GM18520 (cell line): ENCODE measurements around the gene MICU1.
"Not testable (repeated sequence)": the region's sequence is repeated elsewhere in the genome, so short reads cannot be mapped to it uniquely, and the experiment has no call there.

Experiments
- ATAC-seq: cut with Tn5 transposase; IDR thresholded peaks from one replicate; pipeline ENCODE4 v1.9.1; 2021; ENCODE audit not compliant: unreplicated experiment

MICU1 gene

DNA sequence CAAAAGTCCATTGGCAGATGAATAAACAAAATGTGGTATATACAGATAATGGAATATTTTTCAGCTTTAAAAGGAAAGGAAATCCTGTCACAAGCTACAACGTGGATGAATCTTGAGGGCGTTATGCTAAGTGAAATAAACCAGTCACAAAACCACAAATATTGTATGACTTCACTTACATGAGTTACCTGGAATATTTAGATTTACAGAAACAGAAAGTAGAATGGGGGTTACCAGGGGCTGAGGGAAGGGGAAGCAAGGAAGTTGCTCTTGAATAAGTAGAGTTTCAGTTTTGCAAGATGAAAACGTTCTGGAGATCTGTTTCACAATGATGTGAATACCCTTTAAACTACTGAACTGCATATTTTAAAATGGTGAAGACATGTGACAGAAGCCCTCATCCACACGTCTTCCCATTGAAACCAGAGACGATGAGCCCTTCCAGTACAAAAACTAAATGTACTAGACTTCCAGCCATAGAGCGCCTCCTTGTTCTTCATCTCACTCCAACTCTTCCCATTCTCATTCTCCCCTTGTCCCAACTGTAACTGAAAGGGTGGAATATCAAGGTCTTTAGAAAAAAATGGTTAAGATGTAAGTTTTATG lies 62.4 kb downstream of the MICU1 start:
- no peak for ATAC-seq

DNA sequence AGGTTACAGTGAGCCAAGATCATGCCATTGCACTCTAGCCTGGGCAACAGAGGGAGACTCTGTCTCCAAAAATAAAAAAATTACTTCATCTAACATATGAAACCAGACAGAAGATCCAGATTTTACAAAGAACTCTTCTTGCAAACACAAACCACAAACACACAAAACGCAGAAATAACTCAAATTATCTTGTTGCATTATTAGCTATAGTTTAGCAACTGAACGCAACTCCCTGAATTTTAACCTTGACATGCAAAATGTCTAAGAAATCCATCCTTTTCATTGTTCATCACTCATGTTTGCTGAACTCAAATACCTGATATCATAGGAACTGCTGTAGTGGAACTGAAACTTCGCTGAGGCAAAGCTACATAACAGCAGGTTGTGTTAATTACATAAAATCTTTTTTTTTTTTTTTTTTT lies 64.1 kb downstream of the MICU1 start:
- ATAC-seq, result no peak

DNA sequence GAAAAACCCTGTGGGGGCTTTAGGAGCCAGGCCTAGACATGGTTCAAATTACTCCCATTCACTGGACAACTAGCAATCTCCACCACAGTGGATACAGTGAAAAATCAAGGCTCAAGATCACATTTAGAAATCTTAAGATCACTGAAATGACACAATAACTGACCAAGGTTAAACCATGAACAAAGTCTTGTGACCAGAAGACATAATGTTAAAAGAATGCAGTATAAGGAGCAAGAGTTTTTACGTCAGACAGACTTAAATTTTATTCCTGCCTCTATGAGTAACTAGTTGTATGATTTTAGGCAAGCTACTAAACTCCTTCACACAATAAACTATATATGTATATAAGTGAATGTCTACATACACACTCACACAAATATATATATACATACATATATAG lies 68.5 kb downstream of the MICU1 start:
- no peak for ATAC-seq

DNA sequence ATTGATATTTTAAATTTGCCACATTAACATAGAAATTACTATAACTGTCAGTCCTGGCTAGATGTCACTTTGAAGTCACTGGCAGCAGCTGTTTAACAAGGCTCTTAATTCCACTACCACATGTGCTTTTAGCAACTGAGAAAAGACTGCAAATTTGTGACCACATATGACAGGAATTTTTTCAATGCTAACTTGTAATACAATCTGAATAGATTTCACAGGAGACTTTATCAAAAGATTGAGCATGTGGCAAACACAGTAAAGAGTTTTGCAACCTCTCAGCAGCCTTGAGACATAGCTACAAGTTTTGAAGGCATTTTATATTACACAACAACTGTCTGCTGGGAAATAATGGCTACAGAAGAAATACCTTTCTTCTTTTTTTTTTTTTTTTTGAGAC lies 73.0 kb downstream of the MICU1 start:
- no peak for ATAC-seq

DNA sequence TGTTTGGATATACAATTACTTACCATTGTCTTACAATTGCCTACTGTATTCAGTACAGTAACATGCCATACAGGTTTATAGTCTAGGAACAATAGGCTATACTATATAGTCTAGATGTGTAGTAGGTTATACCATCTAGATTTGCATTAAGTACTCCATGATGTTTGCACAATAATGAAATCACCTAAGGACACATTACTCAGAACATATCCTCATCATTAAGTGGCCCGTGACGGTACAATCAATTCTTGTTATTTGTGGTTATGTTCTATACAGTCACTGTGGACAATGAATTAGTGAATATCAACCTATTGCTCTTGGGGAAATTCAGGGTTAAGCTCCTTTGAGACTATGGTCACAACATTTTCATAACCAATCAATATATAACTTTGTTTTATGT lies 75.6 kb downstream of the MICU1 start:
- no peak for ATAC-seq

DNA sequence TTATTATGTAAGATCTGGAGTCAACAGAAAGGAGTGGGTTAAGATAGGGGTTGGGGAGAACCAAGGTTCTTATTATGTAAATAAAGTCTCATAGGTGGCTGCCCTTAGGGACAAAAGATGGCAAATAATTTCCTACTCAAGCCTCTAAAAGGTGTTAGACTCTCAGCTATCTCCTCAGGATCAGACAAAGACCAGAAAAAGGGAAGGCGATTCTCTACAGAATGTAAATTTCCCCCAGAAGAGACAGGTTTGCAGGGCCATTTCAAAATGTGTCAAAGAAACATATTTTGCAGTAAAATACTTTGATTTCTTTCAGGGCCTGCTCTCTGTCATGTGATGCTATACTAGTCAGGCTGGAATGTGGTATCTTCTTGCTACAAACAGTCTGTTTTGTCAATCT lies 80.3 kb downstream of the MICU1 start:
- ATAC-seq, result no peak

DNA sequence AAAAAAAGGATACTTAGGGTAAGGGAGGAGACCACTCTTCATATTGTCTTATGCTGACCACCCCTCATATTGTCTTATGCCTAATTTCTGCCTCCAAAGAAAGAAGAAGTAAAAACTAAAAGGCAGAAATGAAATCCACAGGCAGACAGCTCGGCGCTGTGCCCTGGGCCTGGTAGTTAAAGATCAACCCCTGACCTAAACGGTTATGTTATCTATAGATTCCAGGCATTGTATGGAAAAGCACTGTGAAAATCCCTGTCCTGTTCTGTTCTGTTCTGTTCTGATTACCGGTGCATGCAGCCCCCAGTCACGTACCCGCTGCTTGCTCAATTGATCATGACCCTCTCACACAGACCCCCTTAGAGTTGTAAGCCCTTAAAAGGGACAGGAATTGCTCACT lies 82.0 kb downstream of the MICU1 start:
- not testable (repeated sequence) for ATAC-seq

DNA sequence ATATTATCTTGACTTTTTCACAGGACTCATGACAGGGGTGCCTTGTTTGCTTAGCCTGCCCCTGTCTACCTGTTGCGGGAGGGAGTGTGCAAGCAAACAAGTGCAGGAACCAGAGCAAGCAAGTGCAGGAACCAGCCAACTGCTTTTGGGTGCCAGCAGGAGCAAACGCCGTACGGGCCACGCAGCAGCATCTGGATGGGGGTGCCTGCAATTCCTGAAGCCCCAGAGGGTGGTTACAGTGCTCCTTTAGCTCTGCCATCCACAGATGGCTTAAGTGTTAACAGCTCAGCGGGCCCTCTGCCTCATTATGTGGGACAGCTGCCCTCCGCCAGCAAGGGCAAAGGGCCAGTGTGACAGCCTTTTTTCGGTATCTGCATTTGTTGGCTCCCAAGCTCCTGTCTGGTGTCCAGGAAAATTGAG lies 83.5 kb downstream of the MICU1 start:
- no peak for ATAC-seq

DNA sequence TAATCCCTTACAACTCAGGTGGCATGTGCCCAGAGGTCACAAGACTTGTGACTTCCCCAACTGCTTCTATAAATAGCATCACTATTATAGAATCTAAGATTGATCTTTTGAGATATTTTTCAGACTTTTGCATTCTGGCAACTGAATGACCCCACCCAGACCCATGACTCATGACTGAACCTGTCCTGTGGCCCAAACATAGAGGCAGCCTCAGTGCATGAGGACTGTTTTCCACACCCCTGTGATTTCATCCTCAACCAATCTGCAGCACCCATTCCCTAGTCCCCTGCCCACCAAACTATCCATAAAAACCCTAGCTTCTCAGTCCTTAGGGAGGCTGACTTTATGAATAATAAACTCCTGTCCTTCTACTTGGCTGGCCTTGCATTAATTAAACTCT lies 84.5 kb downstream of the MICU1 start:
- no peak for ATAC-seq

DNA sequence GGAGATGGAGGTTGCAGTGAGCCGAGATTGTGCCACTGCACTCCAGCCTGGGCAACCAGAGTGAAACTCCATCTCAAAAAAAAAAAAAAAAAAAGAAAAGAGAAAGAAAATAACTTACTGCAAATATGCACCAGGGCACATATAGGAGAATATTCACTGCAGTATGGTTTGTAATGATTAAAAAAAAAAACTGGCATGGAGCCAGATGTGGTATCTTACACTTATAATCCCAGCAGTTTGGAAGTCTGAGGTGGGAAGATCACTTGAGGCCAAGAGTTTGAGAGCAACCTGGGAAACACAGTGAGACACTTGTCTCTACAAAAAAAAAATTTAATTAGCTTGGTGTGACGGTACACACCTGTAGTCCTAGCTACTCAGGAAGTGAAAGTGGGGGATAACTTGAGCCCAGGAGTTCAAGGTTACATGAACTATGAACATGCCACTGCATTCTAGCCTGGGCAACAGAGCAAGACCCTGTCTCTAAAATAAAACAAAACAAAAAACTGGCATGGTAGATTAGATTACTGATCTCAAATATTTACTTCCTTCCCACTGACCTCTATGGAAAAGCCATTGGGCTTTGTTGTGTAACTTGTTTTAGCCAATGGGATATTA lies 85.6 kb downstream of the MICU1 start:
- ATAC-seq, result no peak

DNA sequence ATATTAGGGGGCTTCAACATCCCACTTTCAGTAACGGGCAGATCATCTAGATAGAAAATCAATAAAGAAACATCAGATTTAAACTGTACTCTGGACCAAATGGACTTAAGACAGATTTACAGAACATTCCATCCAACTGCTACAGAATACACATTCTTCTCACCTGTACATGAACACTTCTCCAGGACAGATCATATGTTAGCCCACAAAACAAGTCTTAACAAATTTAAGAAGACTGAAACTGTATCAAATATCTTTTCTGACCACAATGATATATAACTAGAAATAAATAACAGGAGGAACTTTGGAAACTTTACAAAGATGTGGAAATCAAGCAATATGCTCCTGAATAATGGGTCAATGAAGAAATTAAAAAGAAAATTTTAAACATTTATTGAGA lies 86.7 kb downstream of the MICU1 start:
- ATAC-seq, result no peak

DNA sequence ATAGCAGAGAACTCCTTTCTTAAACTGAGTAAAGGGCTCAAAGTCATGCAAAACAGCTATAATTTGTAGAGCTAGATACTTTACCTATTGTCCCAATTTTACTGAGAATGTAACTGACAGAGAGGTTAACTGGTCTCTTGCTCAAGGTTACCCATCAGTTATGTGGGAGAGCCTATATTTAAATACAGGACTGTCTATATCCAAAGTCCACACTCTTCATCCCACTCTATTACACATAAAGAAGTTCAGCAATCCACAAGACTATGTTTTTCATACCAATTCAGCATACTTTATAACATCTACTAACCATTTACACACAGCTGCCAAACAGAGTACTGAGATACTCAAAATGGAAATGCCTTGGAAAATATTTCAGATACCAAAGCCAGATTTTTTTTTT lies 100.2 kb downstream of the MICU1 start:
- no peak for ATAC-seq

DNA sequence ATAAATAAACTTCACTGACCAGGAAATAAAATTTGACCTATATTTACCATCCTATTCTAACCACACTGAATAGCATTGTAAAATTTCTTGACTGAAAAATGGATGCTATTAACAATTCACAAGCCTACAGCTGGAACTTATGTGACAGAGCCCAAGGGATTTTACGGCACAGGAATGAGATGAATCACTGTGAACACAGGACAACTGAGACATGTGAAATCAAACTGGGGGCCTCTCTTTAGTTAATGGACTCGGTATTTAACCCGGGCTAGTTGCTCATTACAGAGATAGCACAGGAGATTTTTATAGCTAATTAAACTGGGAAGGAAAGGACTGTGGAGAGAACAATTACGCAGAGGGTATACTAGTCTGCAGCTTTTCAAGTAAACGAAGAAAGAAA lies 100.6 kb downstream of the MICU1 start:
- ATAC-seq, result no peak

DNA sequence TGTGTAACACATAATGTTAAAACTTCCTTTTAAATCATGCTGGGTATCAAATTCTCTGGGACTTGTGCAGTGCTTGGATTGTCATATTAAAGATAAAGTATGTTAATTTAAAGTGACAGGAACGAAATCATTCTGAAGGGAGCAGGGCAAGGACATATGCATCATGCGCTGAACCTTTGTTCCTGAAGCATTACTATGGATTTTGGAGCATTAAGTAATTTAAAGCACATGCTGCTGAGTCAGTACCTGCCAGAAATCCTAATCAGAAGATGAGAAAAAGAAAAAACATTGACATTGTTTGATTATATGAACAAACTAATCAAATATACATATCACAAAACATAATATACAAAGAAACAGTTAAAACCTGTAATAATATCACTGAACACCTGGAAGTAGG lies 101.4 kb downstream of the MICU1 start:
- ATAC-seq, result no peak

DNA sequence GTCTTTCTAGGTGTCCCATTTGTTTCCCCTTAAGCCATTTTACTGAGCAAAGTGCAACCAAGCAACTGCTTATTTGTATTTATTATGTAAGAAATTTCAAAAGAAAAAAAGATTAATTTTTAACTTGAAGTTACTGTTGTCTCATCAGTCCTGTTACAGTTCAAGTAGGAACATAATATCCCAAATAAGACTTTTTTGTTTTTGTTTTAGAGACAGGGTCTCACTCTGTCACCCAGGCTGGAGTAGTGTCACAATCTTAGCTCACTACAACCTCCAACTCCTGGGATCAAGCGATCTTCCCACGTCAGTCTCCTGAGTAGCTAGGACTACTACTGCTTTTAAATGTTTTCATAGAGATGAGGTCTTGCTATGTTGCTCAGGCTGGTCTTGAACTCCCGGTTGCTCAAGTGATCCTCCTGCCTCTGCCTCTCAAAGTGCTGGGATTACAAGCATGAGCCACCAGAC lies 101.9 kb downstream of the MICU1 start:
- ATAC-seq, result no peak

DNA sequence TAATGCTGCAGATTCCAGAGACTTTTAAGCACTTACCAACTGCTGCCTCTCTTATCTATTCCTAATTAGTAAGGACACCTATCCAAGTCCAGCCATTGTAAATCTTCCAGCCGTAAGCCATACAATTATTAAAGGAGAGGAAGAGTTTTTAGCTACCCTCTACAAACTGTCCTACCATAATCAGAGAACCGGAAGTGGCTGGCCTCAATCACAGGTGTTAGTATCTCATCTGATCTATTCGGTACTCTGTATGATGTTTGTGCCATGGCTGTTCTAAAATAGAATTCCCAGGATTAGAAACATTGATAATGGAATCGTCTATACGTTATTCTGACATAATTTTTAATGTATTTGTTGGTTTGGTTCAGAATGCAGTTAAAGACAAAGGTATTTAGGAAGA lies 102.8 kb downstream of the MICU1 start:
- no peak for ATAC-seq

DNA sequence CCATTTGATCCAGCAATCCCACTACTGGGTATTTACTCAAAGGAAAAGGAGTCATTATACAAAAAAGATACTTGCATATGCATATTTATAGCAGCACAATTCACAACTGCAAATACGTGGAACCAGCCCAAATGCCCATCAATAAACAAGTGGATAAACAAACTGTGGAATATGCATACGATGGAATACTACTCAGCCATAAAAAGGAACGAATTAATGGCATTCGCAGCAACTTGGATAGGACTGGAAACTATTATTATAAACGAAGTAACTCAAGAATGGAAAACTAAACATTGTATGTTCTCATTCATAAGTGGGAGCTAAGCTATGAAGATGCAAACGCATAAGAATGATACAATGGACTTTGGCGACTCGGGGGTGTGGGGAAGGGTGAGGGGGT lies 108.6 kb downstream of the MICU1 start:
- no peak for ATAC-seq

DNA sequence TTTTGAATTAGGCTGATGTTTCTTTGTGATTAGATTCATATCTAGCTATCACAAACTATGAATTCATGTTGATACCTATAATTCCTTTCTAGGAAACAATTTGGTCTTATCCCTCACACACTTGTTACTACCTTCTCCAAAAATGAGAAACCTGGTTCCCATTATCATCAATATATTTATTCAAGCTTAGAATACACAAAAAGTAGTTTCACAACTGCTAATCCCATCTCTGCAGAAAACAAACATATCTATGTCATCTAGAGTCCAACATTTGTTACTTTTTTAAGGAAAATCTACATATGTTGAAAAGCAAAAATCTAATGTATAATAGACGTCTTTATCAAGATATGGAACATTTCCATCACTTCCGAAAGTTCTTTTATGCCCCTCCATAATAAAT lies 110.4 kb downstream of the MICU1 start:
- no peak for ATAC-seq

DNA sequence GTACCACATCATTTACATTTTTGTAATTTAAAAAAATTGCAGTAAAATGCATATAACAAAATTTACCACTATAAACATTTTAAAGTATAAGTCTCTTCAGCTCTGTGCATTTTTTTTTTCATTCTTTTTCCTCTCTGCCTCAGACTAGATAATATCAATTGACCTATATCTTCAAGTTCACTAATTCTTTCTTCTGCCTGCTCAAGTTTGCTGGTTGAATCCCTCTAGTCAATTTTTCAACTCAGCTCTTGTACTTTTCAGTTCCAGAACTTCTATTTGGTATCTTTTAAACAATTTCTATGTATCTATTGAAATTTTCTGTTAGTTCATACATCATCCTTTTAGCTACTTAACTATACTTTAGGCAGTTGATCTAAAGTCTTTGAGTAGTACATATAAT lies 112.0 kb downstream of the MICU1 start:
- no peak for ATAC-seq

DNA sequence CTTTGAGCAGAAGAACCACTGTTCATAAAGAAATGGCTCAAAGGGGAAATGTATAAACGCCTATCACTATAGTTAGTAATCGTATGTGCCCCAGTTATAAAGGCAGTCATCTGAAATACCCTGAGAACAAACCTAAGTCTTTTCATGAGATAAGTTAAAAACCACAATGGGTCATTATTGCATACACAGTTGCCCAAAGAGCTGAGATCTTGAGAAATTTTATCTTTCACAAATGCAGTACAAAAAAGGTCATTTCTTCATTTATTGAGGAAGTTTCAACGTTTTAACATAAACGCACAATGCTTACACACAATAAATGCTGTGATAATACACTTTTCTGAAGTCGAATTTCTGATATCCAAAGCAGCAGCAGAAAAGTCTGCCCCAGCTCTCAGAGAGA lies 114.4 kb downstream of the MICU1 start:
- ATAC-seq, result no peak

DNA sequence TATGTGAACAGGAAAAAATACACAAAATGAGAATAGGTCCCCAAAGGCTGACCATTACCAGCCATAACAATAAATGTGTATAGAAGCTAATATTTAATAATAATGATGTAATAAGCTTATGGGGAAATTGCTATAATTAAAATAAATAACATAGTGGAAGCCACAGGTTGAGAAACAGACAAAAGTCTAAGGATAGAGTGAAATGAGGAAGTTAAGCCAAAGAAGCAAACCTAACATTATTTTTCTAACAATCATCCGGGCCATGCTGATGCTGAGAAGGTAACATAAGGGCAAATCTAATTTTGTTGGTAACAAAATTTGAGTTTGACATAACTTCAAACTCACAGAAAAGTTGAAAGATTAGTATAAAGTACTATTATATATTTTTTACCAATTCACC lies 115.9 kb downstream of the MICU1 start:
- ATAC-seq, result no peak

DNA sequence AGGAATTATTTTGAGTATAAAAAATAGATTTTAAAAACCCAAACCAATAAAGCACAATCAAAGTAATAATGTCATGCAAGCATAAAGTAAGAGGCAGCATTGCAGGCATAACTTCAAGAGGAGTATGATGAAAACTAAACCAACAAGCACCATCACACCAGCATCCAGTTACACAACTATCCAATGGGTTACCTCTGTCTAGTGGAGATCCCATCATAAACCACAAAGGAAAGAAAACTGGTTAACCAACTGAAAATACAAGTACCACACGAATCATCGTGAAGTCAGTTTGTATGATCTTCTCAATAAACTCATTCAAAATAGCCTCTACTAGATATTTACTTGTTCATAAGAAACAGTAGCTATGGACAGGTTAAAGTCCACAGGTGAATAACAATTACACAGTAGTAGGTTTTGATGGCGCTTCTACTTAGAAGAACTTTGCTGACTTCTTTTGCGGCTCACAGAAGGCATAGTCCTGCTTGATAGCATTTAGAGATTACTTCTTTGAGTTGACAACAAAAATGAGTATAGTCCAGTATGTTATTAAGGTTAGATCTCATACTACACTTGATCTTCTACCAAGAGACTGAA lies 116.6 kb downstream of the MICU1 start:
- no peak for ATAC-seq

DNA sequence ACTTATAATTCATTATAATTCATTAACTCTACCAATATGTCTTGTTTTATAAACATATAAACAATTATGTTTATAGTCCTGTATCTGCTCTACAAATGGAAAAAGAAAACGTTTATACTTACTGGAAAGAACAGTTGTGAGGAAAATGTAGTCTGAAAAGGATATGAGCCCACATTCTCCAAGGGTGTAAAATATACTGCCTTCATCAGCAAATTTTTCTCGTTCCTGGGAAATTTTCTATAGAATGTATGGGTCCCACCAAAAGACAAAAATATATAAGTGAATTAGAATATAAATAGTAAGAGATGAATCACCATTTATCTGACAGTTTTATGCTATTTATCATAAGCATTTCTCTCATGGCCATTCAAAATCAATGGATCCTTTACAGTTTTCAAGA lies 117.8 kb downstream of the MICU1 start:
- ATAC-seq, result no peak
